HG02981 (cell line): ENCODE data around the gene POLR3K.

ENCODE experiments used
- ATAC-seq: cut with Tn5 transposase; IDR thresholded peaks from one replicate; pipeline ENCODE4 v1.9.1; 2021; ENCODE audit warnings: mild to moderate bottlenecking, moderate library complexity; ENCODE audit not compliant: unreplicated experiment

Gene POLR3K

DNA sequence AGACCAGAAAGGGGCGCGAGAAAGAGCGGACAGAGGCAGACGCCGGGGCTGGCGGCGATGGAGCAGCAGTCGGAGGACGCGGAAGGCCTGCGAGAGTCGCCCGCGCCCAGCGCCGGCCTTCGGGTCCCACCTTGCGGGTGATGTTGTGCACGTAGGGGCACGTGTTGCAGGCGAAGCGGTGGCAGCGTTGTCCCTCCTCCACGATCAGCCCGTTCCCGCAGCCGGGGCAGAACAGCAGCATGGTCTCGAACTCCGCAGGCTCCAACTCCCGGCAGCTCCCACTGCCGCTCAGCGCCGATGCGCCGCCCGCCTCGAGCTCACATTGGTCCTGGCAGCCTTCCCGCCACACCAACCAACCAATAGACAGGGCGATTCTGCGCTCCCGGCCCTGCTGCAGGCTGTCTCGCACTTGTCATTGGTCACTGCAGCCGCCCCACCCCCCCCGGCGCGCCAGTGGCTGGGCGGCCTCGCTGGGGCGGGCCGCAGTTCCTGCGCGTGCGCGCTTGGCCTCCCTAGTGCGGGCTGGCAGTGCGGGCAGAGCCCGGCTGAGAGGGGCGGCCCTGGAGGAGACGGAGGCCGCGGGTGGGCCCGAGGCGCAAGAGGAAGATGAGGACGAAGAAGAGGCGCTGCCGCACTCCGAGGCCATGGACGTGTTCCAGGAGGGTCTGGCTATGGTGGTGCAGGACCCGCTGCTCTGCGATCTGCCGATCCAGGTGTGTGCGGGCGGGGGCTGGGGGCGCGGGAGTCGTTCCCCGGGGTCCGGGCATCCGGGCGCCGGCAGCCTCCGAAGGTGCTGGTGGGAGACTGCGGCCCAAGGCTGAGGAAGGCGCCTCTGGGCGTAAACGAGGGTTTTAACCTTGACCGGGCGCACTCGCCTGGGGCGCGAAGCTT, at the start of gene POLR3K, which contains the start of gene SNRNP25:
POLR3K (minus strand) TSS at position 263 of the 891 bp plus-strand sequence; CDS start at position 241, 22 bp downstream.
SNRNP25 (plus strand) TSS at position 483 of the 891 bp plus-strand sequence; CDS start at position 672, 189 bp downstream.
- ATAC-seq: peak; percentile 89

- no peak for ATAC-seq
Measured at GRCh38 chr16:102060-102855, 48.9 kb upstream of the POLR3K start.

GRCh38 chr16:101586-101985, 48.2 kb upstream of the POLR3K start:
- ATAC-seq: no peak

GRCh38 chr16:100989-101388, 47.6 kb upstream of the POLR3K start:
- ATAC-seq: no peak

DNA sequence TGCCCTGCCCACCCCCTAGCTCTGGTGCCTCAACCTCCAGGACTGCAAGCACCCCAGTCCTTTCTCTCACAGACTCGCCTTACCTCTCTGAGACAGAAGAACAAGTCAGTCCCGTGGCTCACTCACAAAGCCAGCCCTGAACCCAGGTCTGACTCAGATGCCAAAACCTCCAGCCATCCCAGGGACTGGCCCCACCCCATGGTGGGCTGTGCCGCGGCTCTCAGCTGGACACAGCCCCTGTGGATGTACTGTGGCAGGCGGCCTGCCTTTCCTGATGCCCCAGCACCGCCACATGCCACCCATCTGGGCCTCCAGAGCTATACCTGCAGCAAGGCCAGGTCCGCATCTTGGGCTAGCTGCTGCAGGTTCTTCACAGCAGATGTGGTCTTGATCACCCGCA, 44.4 kb upstream of the POLR3K start:
- ATAC-seq: no peak

DNA sequence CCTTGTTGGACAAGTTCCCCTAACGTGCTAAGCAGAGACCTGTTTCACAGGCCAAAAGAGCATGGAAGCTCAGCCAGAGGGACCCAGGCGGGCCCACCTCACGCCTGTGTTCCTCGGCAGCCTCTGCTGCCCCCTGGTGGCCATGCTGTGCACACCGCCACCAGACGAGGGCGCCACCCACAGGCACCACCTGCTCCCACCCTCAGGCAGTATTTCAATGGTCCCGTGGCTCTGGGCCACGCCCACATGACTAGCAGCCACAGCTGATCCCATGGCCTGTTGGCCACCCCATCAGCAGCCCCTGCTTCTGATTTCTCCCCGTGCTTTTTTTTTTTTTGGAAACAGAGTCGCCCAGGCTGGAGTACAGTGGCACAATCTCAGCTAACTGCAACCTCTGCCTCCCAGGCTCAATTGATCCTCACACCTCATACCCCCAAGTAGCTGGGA, 43.5 kb upstream of the POLR3K start:
- ATAC-seq: peak; percentile 84

GRCh38 chr16:94918-95265, 41.5 kb upstream of the POLR3K start:
- ATAC-seq: no peak

DNA sequence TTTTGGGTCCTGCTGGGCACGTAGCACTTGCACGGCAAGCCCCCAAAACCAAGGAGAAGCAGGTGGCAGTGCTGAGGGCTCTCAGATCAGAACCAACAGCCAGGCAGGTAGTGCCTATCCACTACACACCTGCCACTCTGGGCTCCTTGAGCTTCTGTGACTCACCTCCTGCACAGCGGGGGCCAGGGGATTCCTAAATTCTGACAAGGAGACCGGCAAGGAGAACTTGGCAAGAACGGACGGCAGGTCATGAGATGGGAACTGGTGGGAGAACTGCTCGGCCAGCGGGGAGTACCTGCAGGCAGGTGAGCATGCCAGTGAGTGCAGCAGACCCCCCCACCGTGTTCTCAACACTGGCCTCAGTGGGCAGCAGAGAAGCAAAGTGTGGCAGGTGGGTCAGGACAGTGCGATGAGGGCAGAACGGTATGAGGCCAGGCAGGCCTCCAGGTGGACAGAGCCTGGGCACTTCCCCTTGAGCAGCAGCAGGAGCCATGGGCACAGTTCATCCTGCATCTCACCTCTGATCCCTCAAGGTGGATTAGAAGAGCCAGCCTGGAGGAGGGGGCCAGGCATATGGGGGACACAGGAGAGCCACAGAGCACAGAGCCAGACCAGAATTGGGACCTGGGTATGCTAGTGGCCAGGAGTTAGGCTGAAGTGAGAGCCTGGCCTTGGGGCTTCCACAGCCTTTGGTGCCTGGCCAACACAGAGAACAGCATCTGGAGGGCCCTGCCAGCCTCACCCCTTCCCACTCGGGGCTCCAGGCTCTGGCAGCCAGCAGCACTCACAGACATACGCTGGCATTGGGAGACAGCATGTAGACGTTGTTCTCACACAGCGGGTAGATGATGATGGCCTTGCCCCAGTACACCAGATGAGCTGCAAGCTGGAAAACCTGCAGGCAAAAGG, 39.3 kb upstream of the POLR3K start:
- no peak for ATAC-seq

DNA sequence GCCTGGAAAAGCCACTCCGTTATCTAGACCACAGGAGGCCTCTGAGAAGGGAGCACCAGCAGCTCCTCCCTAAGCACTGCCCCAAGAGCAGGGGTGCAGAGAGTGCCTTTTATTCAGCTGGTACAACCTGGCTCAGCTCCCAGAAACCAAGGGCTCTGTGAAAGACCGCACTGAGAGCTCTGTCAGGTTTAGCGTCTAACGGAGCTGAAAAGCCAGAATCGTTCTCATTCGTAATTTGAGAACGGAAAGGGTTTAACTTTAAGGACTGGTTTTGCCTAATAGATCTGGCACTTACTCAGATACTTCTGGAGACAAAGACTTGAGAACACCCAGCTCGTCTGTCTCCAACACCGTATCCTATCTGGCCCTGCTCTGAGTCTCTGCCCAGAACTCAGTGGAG, 38.1 kb upstream of the POLR3K start:
- ATAC-seq: no peak

- ATAC-seq: no peak
Measured at GRCh38 chr16:89391-90302, 36.2 kb upstream of the POLR3K start.

DNA sequence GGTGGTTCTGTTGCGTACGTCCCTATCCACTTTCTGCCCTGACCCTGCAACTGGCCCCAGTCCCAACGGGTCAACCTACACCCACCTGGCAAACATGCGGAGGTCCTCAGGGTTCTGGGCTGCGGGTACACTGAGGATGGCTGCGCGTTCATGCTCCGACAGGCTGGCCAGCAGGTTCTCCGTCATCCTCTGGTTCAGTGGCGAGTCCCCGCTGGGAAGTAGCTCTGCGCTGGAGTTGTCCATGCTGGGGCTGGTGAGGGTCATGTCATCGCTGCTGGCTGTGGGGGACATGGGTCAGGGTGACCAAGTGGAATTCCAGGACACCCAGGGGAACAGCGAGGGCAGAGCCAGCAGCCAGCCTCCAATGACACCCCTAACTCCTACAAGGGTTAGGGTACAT, 35.2 kb upstream of the POLR3K start:
- ATAC-seq: no peak

- no peak for ATAC-seq
Measured at GRCh38 chr16:86483-86952, 33.1 kb upstream of the POLR3K start.

GRCh38 chr16:85865-86264, 32.5 kb upstream of the POLR3K start:
- ATAC-seq: no peak

DNA sequence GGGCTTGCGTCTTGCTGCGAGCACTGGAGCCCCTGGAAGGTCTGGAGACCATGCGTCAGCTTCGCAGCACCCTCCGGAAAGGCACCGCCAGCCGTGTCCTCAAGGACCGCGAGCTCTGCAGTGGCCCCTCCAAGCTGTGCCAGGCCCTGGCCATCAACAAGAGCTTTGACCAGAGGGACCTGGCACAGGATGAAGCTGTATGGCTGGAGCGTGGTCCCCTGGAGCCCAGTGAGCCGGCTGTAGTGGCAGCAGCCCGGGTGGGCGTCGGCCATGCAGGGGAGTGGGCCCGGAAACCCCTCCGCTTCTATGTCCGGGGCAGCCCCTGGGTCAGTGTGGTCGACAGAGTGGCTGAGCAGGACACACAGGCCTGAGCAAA, 32.0 kb upstream of the POLR3K start:
- ATAC-seq: no peak

- ATAC-seq: peak; percentile 58
Measured at GRCh38 chr16:84718-85406, 31.5 kb upstream of the POLR3K start.

DNA sequence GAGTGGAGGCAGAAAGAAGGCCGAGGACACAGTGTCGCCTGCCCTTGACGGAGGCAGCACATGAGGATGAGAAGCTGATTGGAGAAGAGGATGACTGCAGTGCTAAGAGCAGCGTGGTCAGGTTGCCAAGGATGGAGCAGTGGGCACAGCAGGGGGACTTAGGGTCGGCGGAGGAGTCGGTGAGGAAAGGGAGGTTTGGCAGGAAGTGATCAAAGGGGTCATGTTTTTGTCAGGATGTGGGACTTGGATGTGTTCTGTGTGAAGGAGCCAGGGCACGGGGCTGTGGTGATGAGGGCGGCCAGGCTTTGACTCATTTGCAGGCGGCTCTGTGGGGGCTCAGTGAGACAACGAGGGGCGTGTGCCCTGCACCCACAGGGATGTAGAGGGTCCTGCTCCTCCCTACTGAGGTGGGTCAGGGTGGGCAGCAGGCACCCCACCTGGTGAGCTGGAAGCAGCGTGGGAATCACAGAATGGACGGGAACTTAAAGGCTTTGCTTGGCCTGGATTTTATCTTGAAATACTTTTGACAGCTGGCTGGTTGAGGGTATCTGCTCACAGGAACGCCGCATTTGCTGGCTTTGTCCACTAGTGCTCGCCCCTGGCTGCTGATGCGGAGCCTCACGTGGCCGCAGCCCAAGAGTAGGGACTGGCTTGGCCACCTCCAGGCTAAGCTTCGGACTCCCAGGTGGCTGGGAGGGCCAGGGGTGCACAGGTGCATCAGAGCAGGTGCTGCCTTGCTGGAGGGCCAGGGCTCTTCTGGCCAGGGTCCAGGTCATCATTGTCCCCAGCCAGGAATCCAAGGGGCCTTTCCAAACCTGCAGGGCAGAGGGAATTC, 30.6 kb upstream of the POLR3K start:
- ATAC-seq: no peak

GRCh38 chr16:83060-83603, 29.7 kb upstream of the POLR3K start:
- ATAC-seq: no peak
